ENCODE data around the gene ADRM1.

GRCh38 chr20:62347151-62347404 is 44.3 kb downstream of the ADRM1 start:
- TF ChIP-seq CTCF (IDR thresholded peaks at IDR 0.05) (no peak), POLR2A (IDR thresholded peaks at IDR 0.05) (no peak)

All from adrenal gland (tissue), 5 donors.